Smooth muscle cell (in vitro differentiated cells): ENCODE data around the gene ACTR5. TPM values are rescaled to one million over a fixed set of nuclear protein-coding genes. Genes with fewer than 3 reads are reported as not detected.

Experiments
- DNase-seq: peaks from one replicate; lab custom pipeline; 2025; ENCODE audit not compliant: unreplicated experiment; lab: John Stamatoyannopoulos, UW
- H2AFZ ChIP-seq: fragments of 200-600 bp; sonication (generic); 2 replicates; pipeline ENCODE4 v1.6.0; 2016; ENCODE audit warnings: antibody characterized with exemption, low read depth, mild to moderate bottlenecking
- H3F3A ChIP-seq: fragments of 200-600 bp; sonication (generic); 2 replicates; pipeline ENCODE4 v1.6.0; 2017; ENCODE audit warnings: antibody characterized with exemption, low read depth
- H3K27ac ChIP-seq: fragments of 200-600 bp; sonication (generic); 2 replicates; pipeline ENCODE4 v1.5.1; 2016; ENCODE audit warnings: low read depth, mild to moderate bottlenecking
- H3K27me3 ChIP-seq: fragments of 200-600 bp; sonication (generic); 2 replicates; pipeline ENCODE4 v1.6.1; 2016; ENCODE audit warnings: low read depth, mild to moderate bottlenecking
- H3K36me3 ChIP-seq: fragments of 200-600 bp; sonication (generic); 2 replicates; pipeline ENCODE4 v1.5.1; 2016; ENCODE audit warnings: low read depth
- H3K4me1 ChIP-seq: fragments of 200-600 bp; sonication (generic); 2 replicates; pipeline ENCODE4 v1.5.1; 2016; ENCODE audit warnings: low read depth
- H3K4me2 ChIP-seq: fragments of 200-600 bp; sonication (generic); 2 replicates; pipeline ENCODE4 v1.6.0; 2016; ENCODE audit warnings: mild to moderate bottlenecking
- H3K4me3 ChIP-seq: fragments of 200-600 bp; sonication (generic); 2 replicates; pipeline ENCODE4 v1.5.1; 2016; ENCODE audit warnings: mild to moderate bottlenecking
- H3K79me2 ChIP-seq: fragments of 200-600 bp; sonication (generic); 2 replicates; pipeline ENCODE4 v1.6.0; 2016; ENCODE audit warnings: low read depth, mild to moderate bottlenecking
- H3K9ac ChIP-seq: fragments of 200-600 bp; sonication (generic); 2 replicates; pipeline ENCODE4 v1.6.0; 2016; ENCODE audit warnings: low read depth
- H3K9me3 ChIP-seq: fragments of 200-600 bp; sonication (generic); replicated peaks from 2 replicates; pipeline ENCODE4 v1.5.1; 2016; ENCODE audit warnings: low read depth
- H4K20me1 ChIP-seq: fragments of 200-600 bp; sonication (generic); 2 replicates; pipeline ENCODE4 v1.6.0; 2016; ENCODE audit warnings: low read depth
- CTCF ChIP-seq: fragments of 200-600 bp; sonication (generic); IDR thresholded peaks from 2 replicates; pipeline ENCODE4 v1.5.1; 2017; ENCODE audit warnings: borderline replicate concordance, mild to moderate bottlenecking, antibody characterized with exemption; ENCODE audit not compliant: insufficient read depth, poor library complexity, severe bottlenecking
- WGBS: methylation state at CpG from one replicate; pipeline ENCODE4 v1.1.7; 2016; ENCODE audit warnings: low lambda C conversion rate; 5-methylcytosine and 5-hydroxymethylcytosine counted together
- polyA plus RNA-seq: library from polyadenylated mRNA; unstranded; fragments of >200 nt; fragmentation: Nextera tagmentation; extraction: Ambion mirVana; gene quantifications from 2 replicates; pipeline ENCODE4 v1.2.1, GENCODE V29; 2016
- total RNA-seq: library from RNA; depleted of rRNA; stranded (reverse); fragments of >200 nt; gene quantifications from 2 replicates; pipeline ENCODE4 v1.2.3, GENCODE V29; 2014

Gene ACTR5
- total and polyA plus RNA-seq, 2 experiments from 2014 or later = 6.9 to 9.8 TPM

- no peaks in the 10 kb centered on the region for H3K36me3 ChIP-seq
- H3K4me3 ChIP-seq = no peak overlapping the region
- no peak overlapping the region for H3K27ac ChIP-seq
- no peaks in the 10 kb centered on the region for H3K79me2 ChIP-seq
- no peaks in the 10 kb centered on the region for H3K9me3 ChIP-seq
- H3K9ac ChIP-seq = no peak overlapping the region
- no peak overlapping the region for H2AFZ ChIP-seq
- whole genome bisulfite sequencing = 4% methylated on average over 52 of the region's 56 CpGs
- no peaks in the 10 kb centered on the region for H4K20me1 ChIP-seq
- peaks cover 100% of the 10 kb centered on the region for H3K27me3 ChIP-seq
- TF ChIP-seq CTCF = no peak
- no peak overlapping the region for H3K4me2 ChIP-seq
- no peaks in the 10 kb centered on the region for H3F3A ChIP-seq
- H3K4me1 ChIP-seq = peaks cover 12% of the 10 kb centered on the region
- no peak for DNase-seq
Observed at GRCh38 chr20:38728191-38728781, 20.0 kb upstream of the ACTR5 start.

GRCh38 chr20:38728911-38729642 lies 19.2 kb upstream of the ACTR5 start:
- H3K9ac ChIP-seq = no peak overlapping the region
- no peak for DNase-seq
- H3K79me2 ChIP-seq = no peaks in the 10 kb centered on the region
- H3K27ac ChIP-seq = no peak overlapping the region
- H3K9me3 ChIP-seq = no peaks in the 10 kb centered on the region
- WGBS = 3% methylated on average over 41 of the region's 41 CpGs
- H4K20me1 ChIP-seq = no peaks in the 10 kb centered on the region
- no peak overlapping the region for H3K4me2 ChIP-seq
- H2AFZ ChIP-seq = no peak overlapping the region
- peaks cover 100% of the 10 kb centered on the region for H3K27me3 ChIP-seq
- no peak overlapping the region for H3K4me3 ChIP-seq
- no peaks in the 10 kb centered on the region for H3K36me3 ChIP-seq
- H3F3A ChIP-seq = no peaks in the 10 kb centered on the region
- peaks cover 6% of the 10 kb centered on the region for H3K4me1 ChIP-seq
- TF ChIP-seq CTCF = no peak

- H3K36me3 ChIP-seq = no peaks in the 10 kb centered on the region
- H3K27me3 ChIP-seq = peaks cover 100% of the 10 kb centered on the region
- 19% methylated on average over 7 of the region's 7 CpGs for WGBS
- peaks cover 6% of the 10 kb centered on the region for H3K4me1 ChIP-seq
- H3K27ac ChIP-seq = no peak overlapping the region
- no peak overlapping the region for H3K4me2 ChIP-seq
- no peak overlapping the region for H3K9ac ChIP-seq
- no peak for DNase-seq
- no peak for TF ChIP-seq CTCF
- no peaks in the 10 kb centered on the region for H4K20me1 ChIP-seq
- H3K79me2 ChIP-seq = no peaks in the 10 kb centered on the region
- H3K4me3 ChIP-seq = no peak overlapping the region
- H2AFZ ChIP-seq = no peak overlapping the region
- no peaks in the 10 kb centered on the region for H3F3A ChIP-seq
- no peaks in the 10 kb centered on the region for H3K9me3 ChIP-seq
Observed at GRCh38 chr20:38729767-38730166, 18.5 kb upstream of the ACTR5 start.
